Thoracic aorta (tissue), 2 donors: ENCODE measurements around the gene DISC1. TPM values are rescaled to one million over a fixed set of nuclear protein-coding genes. Genes with fewer than 3 reads are reported as not detected.

Experiments
- ATAC-seq: fragments of 150-250 bp; one replicate; pipeline ENCODE4 v1.8.0; 2017; ENCODE audit warnings: low read depth; ENCODE audit not compliant: insufficient number of reproducible peaks, low FRiP score
- DNase-seq: peaks from one replicate; pipeline ENCODE4 v3.0.0-alpha.2; 2020; ENCODE audit warnings: low spot score
- H3K27ac ChIP-seq, 2 donors: fragments of 200-600 bp; sonication (generic); 1 replicate in 1 of 2; 2 replicates in 1 of 2; pipeline ENCODE4 v1.5.1; 2016; ENCODE audit warnings: mild to moderate bottlenecking in 2 of 2, moderate library complexity in 2 of 2
- H3K27me3 ChIP-seq: fragments of 200-600 bp; sonication (generic); replicated peaks from 2 replicates; pipeline ENCODE4 v1.6.0; 2016; ENCODE audit warnings: mild to moderate bottlenecking; ENCODE audit not compliant: insufficient read depth
- H3K36me3 ChIP-seq: fragments of 200-600 bp; sonication (generic); one replicate; pipeline ENCODE4 v1.5.1; 2016
- H3K4me1 ChIP-seq, 2 donors: fragments of 200-600 bp; sonication (generic); 1 replicate in 1 of 2; 2 replicates in 1 of 2; pipeline versions ENCODE4 v1.5.1 to v1.6.0; 2016; ENCODE audit warnings: low read depth in 2 of 2, mild to moderate bottlenecking in 1 of 2; ENCODE audit not compliant: control insufficient read depth in 1 of 2
- H3K4me3 ChIP-seq: fragments of 200-600 bp; sonication (generic); 2 replicates; pipeline ENCODE4 v1.5.1; 2016; ENCODE audit warnings: mild to moderate bottlenecking
- H3K9me3 ChIP-seq: fragments of 200-600 bp; sonication (generic); 2 replicates; pipeline ENCODE4 v1.5.1; 2016
- CTCF ChIP-seq: fragments of 200-600 bp; sonication (generic); IDR thresholded peaks from one replicate; pipeline ENCODE4 v1.5.1; 2019; ENCODE audit warnings: antibody characterized with exemption
- total RNA-seq, 2 donors: library from RNA; depleted of rRNA; stranded (reverse); fragments of >200 nt; gene quantifications; one replicate each; pipeline versions ENCODE4 v1.1.0 to v1.2.3, GENCODE V29; 2016

Gene DISC1
- total RNA-seq, 2 donors from 2014 or later, result 13.1 to 26.9 TPM

GRCh38 chr1:231860221-231861088, 233.9 kb downstream of the DISC1 start:
- H3K4me3 ChIP-seq, result no peak overlapping the region
- ATAC-seq, result no peak
- no peak for DNase-seq
- no peak for TF ChIP-seq CTCF
- no peaks in the 10 kb centered on the region for H3K27me3 ChIP-seq
- H3K9me3 ChIP-seq, result no peaks in the 10 kb centered on the region
- H3K4me1 ChIP-seq, result no peaks in the 10 kb centered on the region
- no peak overlapping the region for H3K27ac ChIP-seq
- H3K36me3 ChIP-seq, result no peaks in the 10 kb centered on the region

- no peaks in the 10 kb centered on the region for H3K9me3 ChIP-seq
- ATAC-seq (no peak), DNase-seq (no peak)
- H3K4me3 ChIP-seq, result no peak overlapping the region
- no peaks in the 10 kb centered on the region for H3K36me3 ChIP-seq
- no peak overlapping the region for H3K27ac ChIP-seq
- H3K4me1 ChIP-seq, result peaks cover 7 to 10% of the 10 kb centered on the region in 2 donors
- no peaks in the 10 kb centered on the region for H3K27me3 ChIP-seq
- no peak for TF ChIP-seq CTCF
Observed at GRCh38 chr1:231861541-231862481, 235.2 kb downstream of the DISC1 start.

GRCh38 chr1:231862611-231863010, 236.0 kb downstream of the DISC1 start:
- Histone ChIP-seq H3K9me3 (no peaks in the 10 kb centered on the region), H3K4me3 (no peak overlapping the region), H3K36me3 (no peaks in the 10 kb centered on the region), H3K27me3 (no peaks in the 10 kb centered on the region), H3K4me1 (peaks cover 9 to 16% of the 10 kb centered on the region in 2 donors), H3K27ac (no peak overlapping the region)
- TF ChIP-seq CTCF, result no peak
- DNase-seq (no peak), ATAC-seq (no peak)

GRCh38 chr1:231865331-231865730, 238.7 kb downstream of the DISC1 start:
- ATAC-seq (no peak), DNase-seq (no peak)
- Histone ChIP-seq H3K27me3 (no peaks in the 10 kb centered on the region), H3K4me1 (peaks cover 9 to 21% of the 10 kb centered on the region in 2 donors), H3K4me3 (no peak overlapping the region), H3K36me3 (no peaks in the 10 kb centered on the region), H3K27ac (no peak overlapping the region), H3K9me3 (no peaks in the 10 kb centered on the region)
- no peak for TF ChIP-seq CTCF
